Midbrain (tissue), 1 donor: ENCODE measurements around the gene TCHHL1.
A peak's percentile ranks its signal among the peaks of the same experiment; 100 is the strongest.

Experiments
- DNase-seq: peaks from one replicate; lab custom pipeline; 2025; lab: John Stamatoyannopoulos, UW

Gene TCHHL1

DNA sequence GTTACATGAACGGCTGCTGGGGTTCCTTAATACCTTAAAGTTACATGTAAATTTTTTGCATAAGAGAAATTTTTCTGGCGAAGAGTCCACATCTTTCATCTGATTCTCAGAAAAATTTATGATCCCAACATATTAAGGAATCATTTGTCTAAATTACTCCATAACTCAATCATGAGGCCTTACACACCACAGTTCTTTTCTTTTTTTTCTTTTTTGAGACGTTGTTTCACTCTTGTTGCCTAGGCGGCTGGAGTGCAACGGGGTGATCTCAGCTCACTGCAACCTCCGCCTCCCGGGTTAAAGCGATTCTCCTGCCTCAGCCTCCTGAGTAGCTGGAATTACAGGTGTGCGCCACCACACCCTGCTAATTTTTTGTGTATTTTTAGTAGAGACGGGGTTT lies 50.0 kb downstream of the TCHHL1 start:
- DNase-seq: no peak

DNA sequence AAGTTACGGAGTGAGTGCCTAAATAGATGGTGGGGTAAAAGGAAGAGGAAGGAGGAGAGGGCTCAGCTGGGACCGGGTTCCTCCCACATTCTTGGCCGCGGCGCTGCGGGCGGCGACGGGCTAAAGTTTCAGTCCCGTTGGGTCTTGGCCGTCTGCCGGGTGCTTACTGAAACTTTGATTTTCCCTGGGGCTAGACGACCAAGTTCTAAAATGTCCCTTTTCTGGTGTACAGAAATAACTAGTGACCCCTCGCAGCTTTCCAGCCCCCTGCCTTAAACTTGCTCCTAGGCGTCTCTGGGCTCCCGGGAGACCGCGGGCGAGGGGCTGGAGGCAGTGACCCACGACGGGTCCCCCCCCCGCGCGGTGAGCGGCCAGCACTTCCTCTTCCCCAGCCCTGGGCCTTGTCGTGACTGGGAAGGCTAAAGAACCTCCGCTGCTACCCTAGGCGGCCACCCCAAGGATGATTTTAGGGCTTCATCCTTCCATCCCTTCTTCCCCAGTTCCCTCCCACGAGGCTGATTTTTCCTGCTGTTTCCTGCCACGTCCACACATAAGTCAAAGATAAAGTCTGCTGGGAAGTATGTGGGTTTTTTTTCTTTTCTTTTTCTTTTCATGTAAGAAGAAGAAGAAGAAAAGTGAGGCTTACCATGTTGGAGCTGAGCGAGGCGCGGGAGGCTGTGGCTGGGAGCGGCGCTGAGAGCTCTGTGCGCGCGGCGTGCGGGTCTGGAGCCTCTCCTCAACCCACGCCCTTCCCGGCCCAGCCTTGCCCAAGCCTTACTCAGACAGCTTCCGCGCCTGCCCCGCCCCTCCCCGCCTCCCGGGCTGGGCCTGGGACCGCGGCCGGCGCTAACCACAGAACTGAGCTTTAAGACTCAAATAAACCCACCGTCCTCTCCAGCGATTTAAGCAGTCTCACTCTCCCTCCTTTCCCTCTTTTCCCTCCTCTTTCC lies 52.3 kb downstream of the TCHHL1 start, which contains the start of gene S100A11:
Gene S100A11, minus strand, starts transcription at position 738 of the 950 bp plus-strand sequence. Its CDS starts 89 bp downstream, at position 649.
- DNase-seq: peak; percentile 9

DNA sequence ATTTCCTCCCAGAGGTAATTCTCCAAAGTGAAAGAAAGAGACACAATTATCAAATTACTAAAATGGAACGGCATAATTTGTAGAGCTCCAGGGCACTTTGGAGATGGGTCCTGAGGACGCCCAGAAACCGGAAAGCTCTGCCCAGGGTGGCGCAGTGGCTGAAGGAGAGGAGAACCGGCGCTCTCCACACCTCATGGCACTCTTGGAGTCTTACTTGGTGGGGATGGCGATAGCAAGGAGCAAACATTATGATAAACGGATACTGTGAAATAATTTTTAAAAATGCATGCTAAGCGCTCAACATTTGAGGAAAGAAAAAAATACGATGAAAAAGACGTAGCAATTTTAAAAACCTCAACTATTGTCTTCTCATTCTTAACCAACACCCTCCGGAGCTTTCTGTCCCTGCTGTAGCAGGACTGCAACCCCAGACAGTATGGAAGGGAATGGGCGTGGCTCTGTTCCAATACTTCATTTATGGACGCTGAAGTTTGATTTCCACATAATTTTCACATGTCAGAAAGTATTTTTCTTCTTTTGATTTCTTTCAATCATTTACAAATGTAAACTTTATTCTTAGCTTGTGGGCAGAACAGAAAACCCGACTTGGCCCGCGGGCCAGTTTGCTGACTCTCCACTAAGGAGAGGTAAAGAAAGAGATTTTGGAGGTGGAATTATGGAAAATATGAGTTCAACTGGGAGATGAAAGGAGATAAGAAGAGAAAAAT lies 53.2 kb downstream of the TCHHL1 start:
- DNase-seq: no peak

DNA sequence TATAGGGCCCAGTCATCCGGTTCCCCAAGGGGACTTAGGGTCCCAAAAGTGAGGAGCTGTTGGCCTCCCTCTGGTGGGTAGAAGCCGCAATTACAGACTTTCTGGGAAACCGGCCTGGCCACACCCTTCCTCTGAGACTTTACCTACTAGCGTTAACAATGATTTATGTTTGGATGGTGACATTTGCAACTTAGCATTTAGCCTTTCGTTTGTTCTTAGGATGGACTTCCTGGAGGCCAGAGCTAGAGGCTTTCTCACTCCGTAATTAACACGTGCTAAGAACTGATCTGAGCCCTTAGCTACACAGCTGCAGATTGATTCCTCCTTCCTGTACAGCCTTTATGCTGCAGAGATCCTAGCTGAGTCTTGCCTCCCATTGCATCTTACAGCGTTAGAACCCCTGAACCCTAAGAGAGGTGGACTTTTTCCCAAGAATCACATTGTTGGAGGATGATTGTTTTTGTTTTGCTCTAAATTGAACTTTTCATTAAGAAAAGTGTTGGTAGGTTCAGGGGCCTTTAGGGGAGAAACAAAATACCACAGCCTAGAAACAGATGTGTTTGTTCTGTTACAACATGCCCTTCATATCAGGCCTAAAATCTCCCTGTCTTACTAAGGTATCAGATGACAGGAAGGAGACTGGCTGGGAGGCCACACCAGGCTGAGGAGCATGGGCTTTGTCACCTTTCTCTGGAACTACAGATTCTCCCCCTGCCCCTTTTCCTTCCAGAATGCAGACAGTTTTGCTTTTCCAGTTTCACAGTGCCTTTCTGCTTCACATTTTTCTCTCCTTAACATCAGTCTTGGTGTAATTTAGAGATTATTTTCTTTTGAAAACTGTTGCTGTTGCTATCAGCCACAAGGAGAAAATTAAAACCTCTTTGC lies 54.0 kb downstream of the TCHHL1 start:
- DNase-seq: no peak

DNA sequence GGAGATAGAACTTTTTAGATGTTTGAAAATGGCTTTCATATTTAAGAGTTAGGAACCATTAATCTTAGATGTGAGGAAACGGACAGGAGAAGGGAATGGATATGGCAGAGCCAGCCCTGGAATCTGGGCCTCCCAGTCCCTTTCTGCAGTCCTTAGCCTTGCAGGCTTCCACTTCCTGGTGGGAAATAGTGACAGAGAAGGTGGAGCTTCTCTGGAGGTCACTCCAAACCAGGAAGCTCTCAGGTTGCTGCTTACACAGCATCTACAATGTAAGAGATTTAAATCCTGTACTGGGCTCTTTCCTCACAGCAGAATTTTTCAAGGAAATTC lies 54.6 kb downstream of the TCHHL1 start:
- DNase-seq: no peak
